HG03520 (cell line): ENCODE results near the gene PURB.
A peak's percentile ranks its signal among the peaks of the same experiment; 100 is the strongest.
"Not testable (repeated sequence)": the region's sequence is repeated elsewhere in the genome, so short reads cannot be mapped to it uniquely, and the experiment has no call there.

Experiments
- ATAC-seq: cut with Tn5 transposase; IDR thresholded peaks from one replicate; pipeline ENCODE4 v1.9.1; 2021; ENCODE audit warnings: mild to moderate bottlenecking, moderate library complexity; ENCODE audit not compliant: unreplicated experiment

PURB gene

DNA sequence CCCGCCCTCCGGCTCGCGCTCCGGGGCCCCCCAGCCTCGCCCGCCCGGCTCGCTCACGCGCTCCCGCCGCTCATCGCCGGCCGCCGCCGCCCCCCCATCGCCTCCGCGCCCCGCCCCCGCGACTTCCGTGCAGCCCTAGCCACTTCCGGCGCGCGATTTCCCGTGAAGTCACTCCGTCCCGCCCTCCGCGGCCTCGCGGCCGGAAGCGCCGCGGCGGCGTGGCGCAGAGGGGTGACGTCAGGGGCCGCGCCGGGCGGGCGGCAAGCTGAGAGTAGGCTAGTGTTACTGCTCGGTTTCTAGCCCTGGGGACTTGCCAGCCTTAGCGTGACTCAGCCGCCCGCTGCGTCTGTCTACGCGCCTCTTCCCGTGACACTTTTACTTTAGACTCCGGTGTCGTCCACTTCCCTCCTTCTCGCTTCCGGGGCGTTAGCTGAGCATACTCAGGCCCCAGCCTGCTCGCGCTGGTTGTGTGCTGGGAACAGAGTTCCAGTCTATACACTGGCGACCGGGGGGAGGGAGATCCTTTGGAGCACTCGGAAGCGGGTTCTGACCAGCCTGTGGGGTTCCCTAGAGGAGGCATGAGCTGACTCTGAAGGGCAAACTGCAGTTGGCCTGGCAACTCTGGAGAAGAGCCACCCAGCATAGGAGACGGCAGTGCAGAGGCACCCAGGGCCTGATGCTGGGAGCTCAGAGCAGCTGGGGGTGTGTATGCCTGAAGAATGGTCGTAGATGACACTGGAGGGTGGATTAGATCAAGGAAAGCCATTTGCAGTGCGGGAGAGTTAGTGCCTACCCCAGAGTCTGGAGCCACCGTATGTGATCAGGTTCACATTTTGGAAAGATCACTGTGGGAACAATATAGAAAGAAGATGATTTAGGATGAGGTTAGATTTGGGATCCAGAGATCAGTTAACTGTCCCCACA lies at the start of gene PURB:
PURB (minus strand) TSS at position 137 of the 924 bp plus-strand sequence. CDS start 182 bp downstream, outside the sequence.
- ATAC-seq = peak; percentile 84

DNA sequence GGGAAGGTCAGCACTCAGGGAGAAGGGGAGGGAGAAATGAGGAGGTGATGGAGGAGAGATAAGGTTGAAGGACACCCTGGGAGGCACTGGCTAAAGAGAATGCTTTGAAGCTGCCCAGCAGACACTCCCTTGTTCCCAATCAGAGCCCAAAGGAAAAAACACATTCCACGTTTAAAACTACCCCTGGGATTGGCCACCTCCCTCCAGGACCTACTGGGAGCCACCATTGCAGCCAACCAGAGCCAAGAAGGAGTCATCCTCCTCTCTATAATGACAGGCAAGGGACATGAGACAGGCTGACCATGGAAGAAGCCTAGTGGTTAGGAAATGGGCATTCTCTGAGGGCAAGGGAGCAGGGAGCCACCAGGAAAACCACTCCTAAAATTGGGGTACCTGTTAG lies 49.7 kb upstream of the PURB start:
- ATAC-seq = no peak

DNA sequence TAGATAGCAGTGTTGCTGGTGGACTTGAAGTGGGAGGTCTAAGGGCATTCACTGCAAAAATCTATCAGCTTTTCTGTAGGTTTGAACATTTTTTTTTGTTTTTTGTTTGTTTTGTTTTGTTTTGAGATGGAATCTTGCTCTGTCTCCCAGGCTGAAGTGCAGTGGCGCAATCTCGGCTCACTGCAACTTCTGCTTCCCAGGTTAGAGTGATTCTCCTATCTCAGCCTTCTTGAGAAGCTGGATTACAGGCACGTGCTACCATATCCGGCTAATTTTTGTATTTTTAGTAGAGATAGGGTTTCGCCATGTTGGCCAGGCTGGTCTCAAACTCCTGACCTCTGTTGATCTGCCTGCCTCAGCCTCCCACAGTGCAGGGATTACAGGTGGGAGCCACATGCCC lies 49.2 kb upstream of the PURB start:
- ATAC-seq = not testable (repeated sequence)

DNA sequence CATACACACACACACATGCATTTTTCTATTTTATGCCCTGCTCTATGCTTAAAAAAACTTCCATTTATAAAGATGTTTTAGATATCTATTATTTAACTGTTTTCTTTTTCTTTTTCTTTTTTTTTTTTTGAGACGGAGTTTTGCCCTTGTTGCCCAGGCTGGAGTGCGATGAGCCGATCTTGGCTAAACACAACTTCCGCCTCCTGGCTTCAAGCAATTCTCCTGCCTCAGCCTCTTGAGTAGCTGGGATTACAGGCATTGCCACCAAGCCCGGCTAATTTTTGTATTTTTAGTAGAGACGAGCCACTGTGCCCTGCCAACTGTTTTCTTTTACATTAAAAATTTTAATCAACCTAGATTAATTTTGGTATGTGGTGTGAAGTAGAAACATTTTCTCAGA lies 45.6 kb upstream of the PURB start:
- ATAC-seq = no peak

DNA sequence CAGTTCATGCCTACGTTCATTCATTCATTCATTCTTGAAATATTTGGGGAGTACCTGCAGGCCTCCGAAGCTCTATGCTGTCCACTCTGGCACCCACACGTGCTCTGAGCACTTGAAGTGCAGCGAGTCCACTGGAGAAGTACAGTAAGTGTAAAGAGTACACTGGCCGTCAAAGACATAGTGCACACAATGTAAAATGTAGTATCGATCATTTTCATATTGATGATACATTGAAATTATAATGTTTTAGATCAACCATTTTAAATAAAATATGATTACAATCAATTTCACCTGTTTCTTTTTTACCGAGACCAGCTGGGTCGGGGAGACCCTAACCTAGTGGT lies 37.0 kb upstream of the PURB start:
- no peak for ATAC-seq

DNA sequence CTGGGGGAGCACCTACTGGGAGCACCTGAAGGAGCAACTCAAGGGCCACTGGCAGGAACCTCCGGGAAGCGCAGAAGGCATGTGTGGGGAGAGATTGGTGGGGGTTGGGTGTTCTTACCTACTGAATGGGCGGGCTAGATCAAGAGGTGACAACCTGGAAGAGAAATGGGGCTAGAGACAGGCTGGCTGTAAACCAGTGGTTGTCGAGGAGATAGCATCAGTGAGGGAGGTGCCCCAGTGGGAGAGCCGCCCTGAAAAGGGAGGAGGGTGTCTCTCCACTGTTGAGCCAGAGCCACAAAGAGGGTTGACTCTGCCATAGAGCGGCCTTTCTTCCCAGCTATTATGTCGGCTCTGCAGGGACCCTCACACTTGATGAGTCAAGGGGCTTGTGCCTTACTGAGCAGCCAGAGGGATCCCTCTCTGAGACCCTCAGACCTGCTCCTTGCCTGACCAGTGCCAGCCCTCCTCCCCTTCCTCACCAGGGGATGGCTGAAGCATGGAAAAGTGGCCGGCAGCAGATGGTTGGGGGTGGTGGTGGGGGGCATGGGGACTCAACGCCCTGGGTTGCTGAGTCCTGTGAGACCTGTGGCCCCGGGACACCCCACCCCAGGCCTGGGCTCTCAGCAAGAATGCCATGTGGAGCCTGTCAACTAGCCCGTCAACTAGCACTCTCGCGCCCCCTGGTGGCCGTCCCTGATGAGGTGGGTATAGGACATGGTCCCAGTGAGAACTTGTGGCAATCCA lies 36.4 kb upstream of the PURB start:
- peak; percentile 71 for ATAC-seq

DNA sequence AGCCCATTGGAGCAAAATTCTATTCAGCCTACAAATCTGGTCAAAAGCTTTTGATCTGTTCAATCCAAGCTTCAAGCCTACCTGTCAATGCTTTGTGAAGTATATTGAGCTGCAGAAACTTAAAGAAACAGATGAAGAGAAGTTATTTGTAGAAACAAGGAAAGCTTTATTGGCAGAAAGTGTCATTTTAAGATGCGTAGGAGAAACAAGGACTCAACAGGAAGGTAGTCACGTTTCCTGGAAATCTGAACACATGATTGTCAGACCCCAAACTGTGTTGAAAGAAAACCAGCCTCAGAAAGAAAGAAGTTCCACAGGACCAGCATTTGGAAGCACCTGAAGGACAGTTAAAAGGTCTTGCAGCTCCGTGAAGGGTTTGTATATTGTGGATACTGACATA lies 34.8 kb upstream of the PURB start:
- no peak for ATAC-seq

DNA sequence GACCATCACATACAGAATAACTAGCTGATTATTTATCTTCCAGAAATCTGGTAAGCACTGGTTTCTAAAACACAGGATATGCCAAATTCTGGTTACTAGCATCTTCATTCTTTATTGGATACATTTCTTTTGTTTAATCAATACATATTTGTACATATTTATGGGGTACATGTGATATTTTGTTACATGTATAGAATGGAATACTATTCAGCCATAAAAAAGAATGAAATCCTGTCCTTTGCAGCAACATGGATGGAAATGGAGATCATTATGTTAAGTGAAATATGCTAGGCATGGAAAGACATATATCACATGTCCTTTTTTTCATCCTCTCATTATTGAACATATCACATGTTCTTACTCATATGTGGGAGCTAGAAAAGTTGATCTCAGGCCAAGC lies 32.7 kb upstream of the PURB start:
- no peak for ATAC-seq

DNA sequence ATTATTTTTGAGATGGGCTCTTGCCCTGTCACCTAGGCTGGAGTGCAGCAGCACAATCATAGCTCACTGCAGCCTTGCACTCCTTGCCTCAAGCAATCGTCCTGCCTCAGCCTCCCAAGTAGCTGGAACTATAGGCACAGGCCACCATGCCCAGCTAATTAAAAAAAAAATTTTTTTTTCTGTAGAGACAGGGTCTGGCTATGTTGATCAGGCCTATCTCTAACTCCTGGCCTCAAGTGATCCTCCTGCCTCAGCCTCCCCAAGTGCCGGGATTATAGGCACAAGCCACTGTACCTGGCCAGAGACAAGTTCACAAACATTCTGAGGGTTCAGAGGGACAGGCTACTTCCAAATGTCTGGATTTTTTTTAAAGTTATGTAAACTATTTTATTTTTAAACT lies 32.1 kb upstream of the PURB start:
- no peak for ATAC-seq

DNA sequence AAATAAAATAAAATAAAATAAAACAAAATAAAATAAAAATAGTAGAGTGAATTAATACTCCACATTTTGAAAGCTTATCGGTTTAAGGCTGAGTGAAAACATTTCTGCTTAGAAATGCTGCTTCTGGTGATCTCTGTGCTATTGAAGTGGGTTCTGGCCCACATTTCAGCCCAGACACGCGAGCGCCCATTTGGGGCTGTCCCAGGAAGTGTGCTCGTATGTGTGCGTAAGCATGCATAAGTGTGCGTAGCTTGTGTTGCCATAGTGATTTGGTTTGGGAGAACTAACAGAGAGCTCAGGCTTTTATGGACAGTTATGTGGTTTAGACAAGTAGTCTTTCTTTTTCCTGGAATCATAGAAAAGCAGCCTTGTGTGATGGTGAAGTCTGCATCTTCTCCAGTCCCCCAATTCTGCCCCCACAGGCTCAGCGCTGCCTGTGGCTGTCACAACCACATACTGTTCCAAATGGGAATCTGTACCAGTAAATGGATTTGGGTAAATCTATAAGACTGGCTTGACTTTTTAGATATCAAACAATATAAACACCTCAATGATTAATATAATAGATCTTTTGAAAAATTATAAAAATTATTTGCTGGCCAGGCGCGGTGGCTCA lies 29.8 kb upstream of the PURB start:
- ATAC-seq = peak; percentile 65

DNA sequence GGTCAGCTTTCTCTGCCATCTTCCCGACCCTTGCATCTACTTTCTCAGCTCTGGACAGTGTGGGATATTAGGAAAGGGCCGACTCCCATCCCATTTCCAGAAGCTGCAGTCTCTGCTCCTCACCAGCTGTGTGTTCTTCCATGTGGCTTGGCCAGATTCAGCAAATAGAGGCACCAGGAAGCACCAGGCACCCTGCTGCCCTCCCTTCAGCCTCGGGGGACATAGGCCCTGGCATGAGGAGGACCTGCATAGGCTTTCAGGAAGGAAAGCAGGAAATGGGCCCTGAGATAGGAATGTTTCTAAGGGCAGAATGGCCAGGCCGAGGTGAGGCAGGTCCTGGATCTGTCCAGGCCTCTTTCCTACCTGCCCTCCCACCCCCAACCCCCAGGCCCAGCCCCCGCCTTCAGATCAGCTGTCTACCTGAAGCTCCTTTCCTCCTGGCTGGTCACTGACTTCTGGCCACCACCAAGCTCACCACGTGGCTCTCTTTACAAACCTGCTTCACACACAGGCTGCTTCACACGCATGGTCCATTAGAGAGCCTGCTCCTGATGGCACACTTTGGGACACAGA lies 27.5 kb upstream of the PURB start:
- ATAC-seq = no peak

DNA sequence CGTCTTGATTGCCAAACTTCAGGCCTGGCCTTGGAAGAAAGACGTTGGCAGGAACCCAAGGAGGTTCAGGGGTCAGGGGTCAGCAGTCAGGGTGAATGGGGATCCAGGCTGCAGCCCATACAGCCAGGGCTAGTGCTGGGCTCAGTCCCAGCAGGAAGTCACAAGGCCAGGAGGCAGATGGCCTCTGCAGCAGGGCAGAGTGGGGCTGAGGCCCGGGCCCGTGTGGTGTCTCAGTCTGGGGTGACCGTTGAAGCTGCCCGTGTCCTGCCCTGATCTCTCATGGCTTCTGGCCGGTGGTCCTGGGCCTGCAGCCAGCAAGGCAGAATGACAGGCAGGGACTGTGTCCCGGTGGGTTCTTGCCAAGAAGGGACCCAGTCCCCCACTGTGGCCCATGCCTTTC lies 26.6 kb upstream of the PURB start:
- no peak for ATAC-seq

DNA sequence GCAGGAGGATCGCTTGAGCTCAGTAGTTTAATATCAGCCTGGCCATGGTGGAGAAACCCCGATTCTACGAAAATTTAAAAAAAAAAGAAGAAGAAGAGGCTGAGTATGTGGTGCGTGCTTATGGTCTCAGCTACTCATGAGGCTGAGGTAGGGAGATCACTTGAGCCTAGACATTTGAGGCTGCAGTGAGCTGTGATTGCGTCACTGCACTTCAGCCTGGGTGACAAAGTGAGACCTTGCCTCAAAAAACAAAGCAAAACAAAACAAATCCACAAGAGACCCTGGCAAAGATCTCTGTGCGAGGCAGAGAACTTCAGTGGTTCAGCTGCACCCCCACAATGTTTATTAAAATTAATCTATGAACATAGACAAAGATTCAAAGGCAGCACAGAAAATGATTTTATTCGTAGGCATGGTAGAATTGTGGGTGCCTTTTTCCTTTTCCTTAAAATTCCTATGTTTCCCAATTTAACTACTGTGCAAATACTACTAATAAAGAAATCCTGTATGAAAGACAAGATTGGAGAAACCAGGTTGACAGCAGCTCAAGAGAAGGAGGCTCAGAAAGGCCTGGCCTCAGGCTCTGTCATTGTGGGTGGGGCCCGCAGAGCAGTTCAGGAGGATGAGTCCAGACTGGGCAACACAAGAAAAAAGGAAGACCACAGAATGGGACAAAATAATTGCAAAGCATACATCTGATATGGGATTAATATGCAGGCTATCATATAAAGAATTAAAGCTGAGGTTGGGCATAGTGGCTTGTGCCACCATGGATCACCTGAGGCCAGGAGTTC lies 24.5 kb upstream of the PURB start:
- ATAC-seq = no peak

DNA sequence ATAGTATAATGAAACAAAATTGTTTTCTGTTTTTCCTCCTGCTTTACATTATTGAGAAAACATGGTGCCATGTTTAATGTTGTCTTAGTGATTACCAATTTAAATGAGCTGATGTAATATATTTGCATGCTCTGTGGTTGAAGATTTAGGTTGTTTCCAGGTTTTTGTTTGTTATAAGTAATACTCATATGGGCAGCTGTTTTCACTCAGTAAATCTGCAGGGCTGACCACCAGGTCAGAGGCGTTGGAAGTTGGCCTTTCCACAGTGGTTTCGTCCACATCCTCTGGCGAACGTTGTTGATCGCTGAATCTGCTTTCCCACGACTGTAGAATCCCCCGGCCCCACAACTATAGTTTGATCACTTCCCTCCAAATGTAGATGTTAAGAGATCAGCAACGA lies 21.6 kb upstream of the PURB start:
- no peak for ATAC-seq

DNA sequence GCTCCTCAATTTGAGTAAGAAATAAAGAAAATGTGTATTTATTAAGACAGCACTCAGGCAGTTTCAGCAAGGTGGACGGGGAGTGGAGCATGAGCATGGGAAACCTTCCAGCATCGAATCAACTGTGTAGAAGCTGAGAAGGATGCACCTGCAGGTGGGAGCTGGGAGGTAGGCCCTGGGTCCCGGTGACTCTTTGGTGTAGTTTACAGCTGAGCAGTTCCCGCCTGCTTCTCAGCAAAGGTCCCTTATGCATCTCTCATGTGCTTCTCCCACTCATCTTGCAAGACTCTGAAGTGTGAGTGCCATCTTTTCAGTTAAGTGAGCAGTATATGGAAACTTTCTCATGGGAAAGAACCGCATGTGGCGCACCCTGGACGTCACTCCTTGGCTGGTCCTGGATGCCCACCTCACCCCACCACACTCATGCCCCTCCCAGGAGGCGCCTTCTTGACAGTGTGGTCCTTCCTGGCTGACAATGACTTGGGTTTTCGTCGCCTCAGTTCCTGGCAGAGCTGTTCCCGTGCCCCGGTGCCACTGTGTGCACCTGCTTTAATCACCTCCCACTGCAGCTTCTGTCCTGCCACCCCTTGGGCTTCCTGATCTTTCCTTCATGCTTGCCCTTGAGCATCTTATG lies 19.8 kb upstream of the PURB start:
- ATAC-seq = no peak

DNA sequence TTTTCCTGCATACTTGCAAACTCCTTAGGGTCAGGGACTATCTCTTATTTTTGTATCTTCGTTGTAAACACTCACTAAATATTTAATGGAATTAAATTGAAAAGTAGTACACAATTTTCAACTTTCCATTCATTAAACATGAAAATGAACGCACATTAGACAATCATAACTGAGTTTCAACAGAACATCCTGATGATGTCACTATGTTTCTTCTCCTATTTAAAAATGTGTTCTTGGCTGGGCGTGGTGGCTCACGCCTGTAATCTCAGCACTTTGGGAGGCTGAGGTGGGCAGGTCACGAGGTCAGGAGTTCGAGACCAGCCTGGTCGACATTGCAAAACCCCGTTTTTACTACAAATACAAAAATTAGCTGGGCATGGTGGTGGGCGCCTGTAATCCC lies 14.1 kb upstream of the PURB start:
- ATAC-seq = no peak

DNA sequence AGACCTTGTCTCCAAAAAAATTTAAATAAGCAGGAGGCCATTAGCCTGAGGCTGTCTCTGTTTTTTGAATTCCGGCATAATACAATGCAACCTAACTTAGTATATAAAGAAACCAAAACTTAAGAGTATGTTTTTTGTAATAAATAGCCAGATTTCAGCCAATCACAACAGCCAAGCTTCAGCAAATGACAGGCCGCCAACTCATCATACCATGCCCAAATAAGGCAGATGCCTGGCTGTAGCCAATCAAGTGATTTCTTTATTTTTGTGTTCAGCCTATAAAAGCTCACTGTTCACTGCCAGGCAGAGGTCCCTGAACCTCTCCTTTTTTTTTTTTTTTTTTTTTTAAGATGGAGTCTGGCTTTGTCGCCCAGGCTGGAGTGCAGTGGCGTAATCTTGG lies 12.7 kb upstream of the PURB start:
- no peak for ATAC-seq

DNA sequence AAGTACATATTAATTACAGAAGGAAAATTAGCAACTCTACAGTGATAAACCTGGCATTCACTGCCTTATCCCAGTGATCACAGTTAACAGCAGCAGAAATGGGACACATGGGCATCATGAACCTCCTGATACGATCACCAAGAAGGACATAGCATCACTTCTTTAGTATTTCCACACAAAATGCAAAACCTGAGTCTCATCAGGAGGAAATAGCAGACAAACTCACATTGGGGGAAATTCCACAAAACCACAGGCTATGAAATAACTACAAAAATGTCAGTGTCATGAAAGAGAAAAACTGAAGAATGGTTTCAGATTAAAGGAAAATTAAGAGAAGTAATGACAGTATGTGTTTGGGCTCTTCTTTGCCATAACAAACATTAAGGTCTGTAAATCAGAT lies 12.0 kb upstream of the PURB start:
- no peak for ATAC-seq

DNA sequence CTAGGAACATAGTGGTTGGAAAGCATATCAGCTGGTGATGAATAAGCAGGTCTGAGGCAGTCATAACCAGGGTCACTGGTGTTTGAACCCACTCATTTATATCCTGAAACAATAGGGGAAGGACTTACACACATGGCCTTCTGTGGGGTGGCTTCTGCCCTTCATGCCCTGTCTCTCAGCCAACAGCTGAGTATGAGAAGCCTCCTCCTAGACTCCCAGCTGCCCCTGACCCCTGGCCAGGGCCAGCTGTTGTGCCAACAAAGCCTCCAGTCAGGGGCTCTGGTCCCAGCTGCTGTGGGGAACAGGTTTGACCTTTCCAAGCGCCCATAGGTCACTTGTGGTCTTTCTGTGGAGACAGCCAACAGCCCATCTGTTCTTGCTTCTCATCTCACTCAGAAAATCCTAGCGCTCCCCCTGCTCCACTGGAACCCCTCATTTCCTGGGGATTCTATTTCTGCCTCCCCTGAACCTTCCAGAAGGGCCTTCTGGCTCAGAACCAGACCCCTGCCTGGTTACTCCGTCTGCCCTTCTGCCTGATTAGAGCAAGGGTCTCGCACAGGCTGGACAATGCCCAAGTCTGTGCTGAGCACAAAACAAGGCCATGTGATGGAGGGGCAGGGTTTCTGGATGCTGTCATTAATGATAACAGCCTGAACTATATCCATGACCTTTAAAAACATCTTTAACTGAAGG lies 9.7 kb upstream of the PURB start:
- ATAC-seq = no peak
